Loucy (cell line): Measurements from ENCODE around the gene NEIL3.

Source experiments
- H2AFZ ChIP-seq: fragments of 200-600 bp; sonication (generic); 2 replicates; pipeline ENCODE4 v1.6.0; 2016; ENCODE audit warnings: antibody characterized with exemption, mild to moderate bottlenecking, low read length, moderate library complexity
- H3F3A ChIP-seq: fragments of 200-600 bp; 2 replicates; pipeline ENCODE4 v1.6.0; 2016; ENCODE audit warnings: antibody characterized with exemption, low read depth, mild to moderate bottlenecking
- H3K27me3 ChIP-seq: fragments of 200-600 bp; sonication (generic); 2 replicates; pipeline ENCODE4 v1.6.1; 2014; ENCODE audit warnings: low read length, mild to moderate bottlenecking; ENCODE audit not compliant: insufficient read depth, poor library complexity, severe bottlenecking
- H3K36me3 ChIP-seq: fragments of 200-600 bp; sonication (generic); 2 replicates; pipeline ENCODE4 v1.6.1; 2016; ENCODE audit warnings: low read length; ENCODE audit not compliant: insufficient read depth
- H3K4me1 ChIP-seq: fragments of 200-600 bp; sonication (generic); 2 replicates; pipeline ENCODE4 v1.5.1; 2014; ENCODE audit warnings: low read length, mild to moderate bottlenecking; ENCODE audit not compliant: insufficient read depth, poor library complexity, severe bottlenecking
- H3K4me2 ChIP-seq: fragments of 200-600 bp; sonication (generic); 2 replicates; pipeline ENCODE4 v1.6.0; 2014; ENCODE audit warnings: antibody characterized with exemption, low read length, low read depth, mild to moderate bottlenecking; ENCODE audit not compliant: poor library complexity, severe bottlenecking
- H3K4me3 ChIP-seq: fragments of 200-600 bp; sonication (generic); 2 replicates; pipeline ENCODE4 v1.5.1; 2014; ENCODE audit warnings: low read length, mild to moderate bottlenecking, mixed read lengths; ENCODE audit not compliant: poor library complexity, severe bottlenecking
- H3K79me2 ChIP-seq: fragments of 200-600 bp; sonication (generic); 2 replicates; pipeline ENCODE4 v1.6.1; 2014; ENCODE audit warnings: low read length; ENCODE audit not compliant: insufficient read depth
- H3K9ac ChIP-seq: fragments of 200-600 bp; sonication (generic); 2 replicates; pipeline ENCODE4 v1.6.0; 2014; ENCODE audit warnings: mild to moderate bottlenecking, low read depth, low read length, moderate library complexity; ENCODE audit not compliant: poor library complexity, severe bottlenecking
- H3K9me2 ChIP-seq: fragments of 200-600 bp; sonication (generic); replicated peaks from 2 replicates; pipeline ENCODE4 v1.6.1; 2016; ENCODE audit warnings: low read depth, low read length, mixed read lengths
- H3K9me3 ChIP-seq: fragments of 200-600 bp; sonication (generic); 2 replicates; pipeline ENCODE4 v1.6.1; 2014; ENCODE audit warnings: mild to moderate bottlenecking, antibody characterized with exemption, low read length, low read depth; ENCODE audit not compliant: insufficient read depth
- H4K20me1 ChIP-seq: fragments of 200-600 bp; sonication (generic); 2 replicates; pipeline ENCODE4 v1.6.0; 2014; ENCODE audit warnings: antibody characterized with exemption, low read length, mild to moderate bottlenecking; ENCODE audit not compliant: insufficient read depth, poor library complexity, severe bottlenecking
- EZH2phosphoT487 ChIP-seq: fragments of 200-600 bp; IDR thresholded peaks from 2 replicates; pipeline ENCODE4 v1.6.1; 2018; ENCODE audit warnings: antibody characterized with exemption, mild to moderate bottlenecking, moderate library complexity, borderline replicate concordance
- TF ChIP-seq, protein P1 (sequence below): fragments of 200-600 bp; sonication (generic); conservative IDR thresholded peaks from 2 replicates; pipeline ENCODE4 v1.5.1; 2014; ENCODE audit warnings: mild to moderate bottlenecking, antibody characterized with exemption, low read length

NEIL3 gene

GRCh38 chr4:177265729-177266128, 43.9 kb upstream of the NEIL3 start:
- H3K4me2 ChIP-seq = no peak overlapping the region
- no peaks in the 10 kb centered on the region for H3K4me1 ChIP-seq
- H4K20me1 ChIP-seq = no peaks in the 10 kb centered on the region
- H3K27me3 ChIP-seq = no peaks in the 10 kb centered on the region
- no peaks in the 10 kb centered on the region for H3K9me2 ChIP-seq
- TF ChIP-seq, protein P1, sequence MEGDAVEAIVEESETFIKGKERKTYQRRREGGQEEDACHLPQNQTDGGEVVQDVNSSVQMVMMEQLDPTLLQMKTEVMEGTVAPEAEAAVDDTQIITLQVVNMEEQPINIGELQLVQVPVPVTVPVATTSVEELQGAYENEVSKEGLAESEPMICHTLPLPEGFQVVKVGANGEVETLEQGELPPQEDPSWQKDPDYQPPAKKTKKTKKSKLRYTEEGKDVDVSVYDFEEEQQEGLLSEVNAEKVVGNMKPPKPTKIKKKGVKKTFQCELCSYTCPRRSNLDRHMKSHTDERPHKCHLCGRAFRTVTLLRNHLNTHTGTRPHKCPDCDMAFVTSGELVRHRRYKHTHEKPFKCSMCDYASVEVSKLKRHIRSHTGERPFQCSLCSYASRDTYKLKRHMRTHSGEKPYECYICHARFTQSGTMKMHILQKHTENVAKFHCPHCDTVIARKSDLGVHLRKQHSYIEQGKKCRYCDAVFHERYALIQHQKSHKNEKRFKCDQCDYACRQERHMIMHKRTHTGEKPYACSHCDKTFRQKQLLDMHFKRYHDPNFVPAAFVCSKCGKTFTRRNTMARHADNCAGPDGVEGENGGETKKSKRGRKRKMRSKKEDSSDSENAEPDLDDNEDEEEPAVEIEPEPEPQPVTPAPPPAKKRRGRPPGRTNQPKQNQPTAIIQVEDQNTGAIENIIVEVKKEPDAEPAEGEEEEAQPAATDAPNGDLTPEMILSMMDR = no peak
- TF ChIP-seq EZH2phosphoT487 = no peak
- H2AFZ ChIP-seq = no peak overlapping the region
- H3K9me3 ChIP-seq = no peaks in the 10 kb centered on the region
- no peak overlapping the region for H3K9ac ChIP-seq
- no peaks in the 10 kb centered on the region for H3K36me3 ChIP-seq
- no peak overlapping the region for H3K4me3 ChIP-seq
- no peaks in the 10 kb centered on the region for H3F3A ChIP-seq
- no peaks in the 10 kb centered on the region for H3K79me2 ChIP-seq

DNA sequence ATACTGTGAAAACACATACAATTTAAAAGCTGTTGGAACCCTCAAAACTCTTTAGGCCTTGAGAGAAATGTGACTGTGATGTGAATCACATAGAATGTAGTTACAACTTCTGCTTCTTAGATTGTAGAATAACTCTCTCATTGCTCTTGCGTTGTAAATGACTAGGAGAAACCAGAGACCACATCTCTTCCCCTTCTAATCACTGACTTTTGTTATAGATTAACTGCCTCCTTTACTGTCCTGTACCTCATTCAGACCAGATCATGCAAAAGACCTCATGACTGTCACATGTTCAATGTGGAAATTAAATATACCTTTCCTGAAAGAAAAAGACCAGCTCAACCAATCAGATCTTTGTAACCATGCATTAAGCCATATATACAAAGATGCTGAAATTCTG, 43.2 kb upstream of the NEIL3 start:
- no peaks in the 10 kb centered on the region for H3K79me2 ChIP-seq
- no peaks in the 10 kb centered on the region for H3K9me3 ChIP-seq
- H3K27me3 ChIP-seq = no peaks in the 10 kb centered on the region
- H3K36me3 ChIP-seq = no peaks in the 10 kb centered on the region
- no peaks in the 10 kb centered on the region for H3K4me1 ChIP-seq
- H2AFZ ChIP-seq = no peak overlapping the region
- no peak overlapping the region for H3K4me2 ChIP-seq
- TF ChIP-seq EZH2phosphoT487 = no peak
- H4K20me1 ChIP-seq = no peaks in the 10 kb centered on the region
- no peaks in the 10 kb centered on the region for H3F3A ChIP-seq
- H3K9me2 ChIP-seq = no peaks in the 10 kb centered on the region
- no peak overlapping the region for H3K9ac ChIP-seq
- H3K4me3 ChIP-seq = no peak overlapping the region

- Histone ChIP-seq H3K27me3 (no peaks in the 10 kb centered on the region), H3K9ac (no peak overlapping the region), H3K9me2 (no peaks in the 10 kb centered on the region), H3K36me3 (no peaks in the 10 kb centered on the region), H3K4me2 (no peak overlapping the region), H4K20me1 (no peaks in the 10 kb centered on the region), H3F3A (no peaks in the 10 kb centered on the region), H3K4me3 (no peak overlapping the region), H3K9me3 (no peaks in the 10 kb centered on the region), H3K4me1 (no peaks in the 10 kb centered on the region), H3K79me2 (no peaks in the 10 kb centered on the region), H2AFZ (no peak overlapping the region)
- TF ChIP-seq, protein P1 = no peak
- no peak for TF ChIP-seq EZH2phosphoT487
Measured at GRCh38 chr4:177267911-177268310, 41.8 kb upstream of the NEIL3 start.

DNA sequence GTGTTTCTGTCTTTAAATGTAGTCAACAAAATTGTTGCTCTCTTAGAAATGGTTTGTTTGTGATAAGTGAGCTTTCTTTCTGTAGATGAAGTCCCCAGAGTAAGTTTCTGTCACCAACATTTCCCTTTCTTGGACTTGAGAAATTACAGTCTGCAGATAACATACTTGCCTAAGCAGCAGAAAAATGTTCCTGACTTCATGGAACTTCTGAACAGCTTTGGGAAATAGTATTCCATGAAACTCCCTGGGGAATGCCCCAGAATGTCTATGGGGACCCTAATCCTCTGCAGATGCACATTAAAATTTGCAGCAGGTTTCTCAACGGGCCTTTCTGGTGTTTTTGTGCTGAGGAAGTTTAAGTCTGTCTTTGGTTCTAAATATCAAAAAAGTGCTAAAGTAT, 38.6 kb upstream of the NEIL3 start:
- Histone ChIP-seq H3K4me1 (no peaks in the 10 kb centered on the region), H3K4me2 (no peak overlapping the region), H3K36me3 (no peaks in the 10 kb centered on the region), H2AFZ (no peak overlapping the region), H4K20me1 (no peaks in the 10 kb centered on the region), H3K9me2 (no peaks in the 10 kb centered on the region), H3K27me3 (no peaks in the 10 kb centered on the region), H3K9me3 (no peaks in the 10 kb centered on the region), H3K9ac (no peak overlapping the region), H3F3A (no peaks in the 10 kb centered on the region), H3K4me3 (no peak overlapping the region), H3K79me2 (no peaks in the 10 kb centered on the region)
- TF ChIP-seq EZH2phosphoT487 = no peak
